Calu3 (cell line): ENCODE results near the gene SSBP1. TPM values are rescaled to one million over a fixed set of nuclear protein-coding genes. Genes with fewer than 3 reads are reported as not detected.

Source experiments
- BruUV-seq: library from RNA; stranded (reverse); fragments of 400-500 nt; replicated peaks from 2 replicates; lab custom pipeline; 2021; lab: Mats Ljungman, UMichigan
- CTCF ChIA-PET: fragments of 300-600 bp; sonication (Branson Sonifier 250); formaldehyde crosslinking; loops from one replicate; lab custom pipeline; 2022; ENCODE audit warnings: antibody characterized with exemption; lab: Charles Lee
- DNase-seq: peaks from one replicate; pipeline ENCODE4 v3.0.0; 2022
- H3K27ac Mint-ChIP-seq: one replicate; pipeline ENCODE4 v1.8.0; 2022; ENCODE audit warnings: mixed read lengths; ENCODE audit not compliant: unreplicated experiment
- H3K27me3 Mint-ChIP-seq: one replicate; pipeline ENCODE4 v1.8.0; 2022; ENCODE audit warnings: mixed read lengths; ENCODE audit not compliant: unreplicated experiment
- H3K36me3 Mint-ChIP-seq: one replicate; pipeline ENCODE4 v1.8.0; 2022; ENCODE audit warnings: mild to moderate bottlenecking, moderate library complexity, mixed read lengths; ENCODE audit not compliant: insufficient read depth, unreplicated experiment
- H3K4me1 Mint-ChIP-seq: one replicate; pipeline ENCODE4 v1.8.0; 2022; ENCODE audit warnings: mild to moderate bottlenecking, low read depth, mixed read lengths; ENCODE audit not compliant: unreplicated experiment
- H3K4me3 Mint-ChIP-seq: one replicate; pipeline ENCODE4 v1.8.0; 2022; ENCODE audit warnings: mild to moderate bottlenecking, low read depth, moderate library complexity, mixed read lengths; ENCODE audit not compliant: unreplicated experiment
- H3K9me3 Mint-ChIP-seq: one replicate; pipeline ENCODE4 v1.8.0; 2022; ENCODE audit warnings: low read depth, mixed read lengths; ENCODE audit not compliant: unreplicated experiment
- intact Hi-C: fragments of 100-400 bp; cut with micrococcal nuclease; formaldehyde crosslinking; loops from one replicate; pipeline ENCODE4 v1.10.0; 2022; ENCODE audit not compliant: unreplicated experiment
- total RNA-seq: library from RNA; stranded (reverse); gene quantifications from 2 replicates; pipeline ENCODE4 v1.2.3, GENCODE V29; 2022
- TF ChIP-seq, protein P1 (sequence below): fragments of 200-600 bp; IDR thresholded peaks from one replicate; pipeline ENCODE4 v1.8.0; 2022; ENCODE audit warnings: antibody characterized with exemption; ENCODE audit not compliant: unreplicated experiment

SSBP1 gene
- total RNA-seq, 1 experiment from 2014 or later, result 162 TPM

GRCh38 chr7:141776374-141776773, 38.2 kb downstream of the SSBP1 start, which contains the start of gene TAS2R4:
Gene TAS2R4, plus strand, starts transcription at chr7:141776674. Its CDS starts 1,815 bp downstream, at chr7:141778489.
- no peaks in the 10 kb centered on the region for H3K4me1 Mint-ChIP-seq
- intact Hi-C loops, result no loop called here

DNA sequence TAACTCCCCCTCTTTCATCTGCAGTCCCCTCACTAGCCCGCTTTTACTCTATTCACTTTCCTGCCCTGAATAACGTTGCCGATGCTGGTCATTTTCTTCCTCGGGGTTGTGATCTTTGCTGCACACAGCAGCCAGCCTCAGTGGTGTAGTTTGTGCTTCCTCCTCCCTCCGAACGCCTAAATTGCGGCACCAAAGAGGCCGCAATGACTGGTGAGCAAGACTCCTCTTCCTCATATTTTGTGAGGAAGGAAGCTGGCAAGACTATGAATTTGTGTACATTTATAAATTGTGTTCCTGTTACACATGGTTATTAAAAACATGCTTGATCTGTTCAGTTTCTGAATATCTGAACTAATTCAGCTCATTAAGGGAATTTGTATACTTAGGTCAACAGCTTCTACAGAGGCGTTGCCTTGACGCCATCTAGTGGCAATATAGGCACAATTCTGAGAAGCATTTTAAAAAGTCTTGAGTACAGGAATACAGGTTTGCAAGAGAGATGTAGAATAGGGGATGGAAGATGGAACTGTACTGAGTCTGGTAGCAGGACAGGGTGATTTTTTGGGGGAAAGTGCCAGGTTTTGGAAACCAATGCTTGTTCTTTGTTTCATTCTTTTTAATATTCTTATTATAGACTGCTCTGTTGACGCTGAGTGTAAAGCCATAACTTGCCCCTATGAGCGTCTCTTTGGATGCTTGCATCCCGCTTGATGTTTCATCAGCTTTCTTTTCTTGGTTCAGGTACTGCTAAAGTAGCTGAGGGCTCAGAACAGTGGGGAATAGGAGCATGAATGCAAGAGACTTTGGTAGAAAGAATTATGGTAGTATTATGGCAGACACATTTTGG, 47.8 kb downstream of the SSBP1 start:
- Mint-ChIP-seq H3K9me3 (no peaks in the 10 kb centered on the region), H3K4me3 (no peak overlapping the region), H3K27ac (no peak overlapping the region), H3K27me3 (no peaks in the 10 kb centered on the region), H3K36me3 (peaks cover 5% of the 10 kb centered on the region), H3K4me1 (no peaks in the 10 kb centered on the region)
- peak; percentile 16 for DNase-seq
- TF ChIP-seq, protein P1, sequence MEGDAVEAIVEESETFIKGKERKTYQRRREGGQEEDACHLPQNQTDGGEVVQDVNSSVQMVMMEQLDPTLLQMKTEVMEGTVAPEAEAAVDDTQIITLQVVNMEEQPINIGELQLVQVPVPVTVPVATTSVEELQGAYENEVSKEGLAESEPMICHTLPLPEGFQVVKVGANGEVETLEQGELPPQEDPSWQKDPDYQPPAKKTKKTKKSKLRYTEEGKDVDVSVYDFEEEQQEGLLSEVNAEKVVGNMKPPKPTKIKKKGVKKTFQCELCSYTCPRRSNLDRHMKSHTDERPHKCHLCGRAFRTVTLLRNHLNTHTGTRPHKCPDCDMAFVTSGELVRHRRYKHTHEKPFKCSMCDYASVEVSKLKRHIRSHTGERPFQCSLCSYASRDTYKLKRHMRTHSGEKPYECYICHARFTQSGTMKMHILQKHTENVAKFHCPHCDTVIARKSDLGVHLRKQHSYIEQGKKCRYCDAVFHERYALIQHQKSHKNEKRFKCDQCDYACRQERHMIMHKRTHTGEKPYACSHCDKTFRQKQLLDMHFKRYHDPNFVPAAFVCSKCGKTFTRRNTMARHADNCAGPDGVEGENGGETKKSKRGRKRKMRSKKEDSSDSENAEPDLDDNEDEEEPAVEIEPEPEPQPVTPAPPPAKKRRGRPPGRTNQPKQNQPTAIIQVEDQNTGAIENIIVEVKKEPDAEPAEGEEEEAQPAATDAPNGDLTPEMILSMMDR, result peak; percentile 85
- no TSS peak for BruUV-seq
- CTCF ChIA-PET, result interaction anchor here (1.0 kb wide), 2 partner anchors 48 to 131 kb away, joined by 6 to 9 read pairs; partner anchors contain the start of gene SSBP1
- intact Hi-C loops, result loop anchor here (5.0 kb wide), 1 partner anchor 134 kb away; no protein-coding TSS in a partner anchor

More at GRCh38 chr7:141776374-141776773, 38.2 kb downstream of the SSBP1 start, which contains the start of gene TAS2R4:
- no peak within 1 kb of the TSS for H3K27ac Mint-ChIP-seq
- CTCF ChIA-PET, result no interaction called here
- BruUV-seq, result no TSS peak
- H3K4me3 Mint-ChIP-seq, result no peak within 1 kb of the TSS
- H3K9me3 Mint-ChIP-seq, result peaks cover 7% of the 10 kb centered on the region
- DNase-seq, result no peak
- H3K27me3 Mint-ChIP-seq, result no peaks in the 10 kb centered on the region
- TF ChIP-seq, protein P1, result no peak
- no peaks in the 10 kb centered on the region for H3K36me3 Mint-ChIP-seq

GRCh38 chr7:141788296-141788695, 50.1 kb downstream of the SSBP1 start:
- Mint-ChIP-seq H3K4me3 (no peak overlapping the region), H3K27ac (no peak overlapping the region), H3K36me3 (peaks cover 5% of the 10 kb centered on the region), H3K4me1 (peaks cover 13% of the 10 kb centered on the region), H3K27me3 (no peaks in the 10 kb centered on the region), H3K9me3 (no peaks in the 10 kb centered on the region)
- no TSS peak for BruUV-seq
- intact Hi-C loops, result loop anchor here (5.0 kb wide), 1 partner anchor 136 kb away; no protein-coding TSS in a partner anchor
- TF ChIP-seq, protein P1, result no peak
- no peak for DNase-seq
- CTCF ChIA-PET, result interaction anchor here (0.6 kb wide), 1 partner anchor 140 kb away, joined by 3 read pairs; no protein-coding TSS in a partner anchor

- Mint-ChIP-seq H3K4me1 (peaks cover 13% of the 10 kb centered on the region), H3K27me3 (no peaks in the 10 kb centered on the region), H3K4me3 (no peak within 1 kb of the TSS), H3K27ac (no peak within 1 kb of the TSS), H3K9me3 (no peaks in the 10 kb centered on the region), H3K36me3 (peaks cover 5% of the 10 kb centered on the region)
- BruUV-seq, result no TSS peak
- DNase-seq, result no peak
- intact Hi-C loops, result loop anchor here (5.0 kb wide), 1 partner anchor 138 kb away; no protein-coding TSS in a partner anchor
- CTCF ChIA-PET, result no interaction called here
- TF ChIP-seq, protein P1, result no peak
These were observed 51.8 kb downstream of the SSBP1 start, which contains the start of gene TAS2R5 for GRCh38 chr7:141789917-141790316. Gene TAS2R5, plus strand, starts transcription at chr7:141790217. Its CDS starts 145 bp downstream, at chr7:141790362.
